SK-N-SH (cell line): Measurements from ENCODE around the gene SH3PXD2B.
A peak's percentile ranks its signal among the peaks of the same experiment; 100 is the strongest.

ENCODE experiments used
- CHD2 ChIP-seq: fragments of 150-350 bp; IDR thresholded peaks from 2 replicates; pipeline ENCODE4 v1.6.1; 2018; ENCODE audit warnings: low read length; ENCODE audit not compliant: partially characterized antibody
- EP300 ChIP-seq, 2 experiments: IDR thresholded peaks; 2 replicates each; pipeline versions ENCODE4 v1.4.0 to v1.6.1; 2012; ENCODE audit warnings: borderline replicate concordance in 1 of 2, low read depth in 1 of 2, low read length in 1 of 2
- FOXJ3 ChIP-seq: sonication (generic); formaldehyde crosslinking; IDR thresholded peaks from 2 replicates; pipeline ENCODE4 v1.5.1; 2020; ENCODE audit warnings: mild to moderate bottlenecking, missing genetic modification reagents
- FOXM1 ChIP-seq: IDR thresholded peaks from 2 replicates; pipeline ENCODE4 v1.4.0; 2012; ENCODE audit warnings: low read depth, mild to moderate bottlenecking
- GATA2 ChIP-seq: sonication (generic); formaldehyde crosslinking; IDR thresholded peaks from 2 replicates; pipeline ENCODE4 v1.5.0; 2020; ENCODE audit warnings: mild to moderate bottlenecking, missing genetic modification reagents
- MAX ChIP-seq: IDR thresholded peaks from 2 replicates; pipeline ENCODE4 v1.4.0; 2012; ENCODE audit warnings: low read depth
- POLR2AphosphoS5 ChIP-seq: IDR thresholded peaks from 2 replicates; pipeline ENCODE4 v1.6.1; 2012; ENCODE audit warnings: low read depth, low read length
- RAD21 ChIP-seq: IDR thresholded peaks from 2 replicates; pipeline ENCODE4 v1.6.1; 2012; ENCODE audit warnings: mild to moderate bottlenecking, low read length
- RFX5 ChIP-seq: IDR thresholded peaks from 2 replicates; pipeline ENCODE4 v1.6.1; 2012; ENCODE audit warnings: mild to moderate bottlenecking, improper control_type of control experiment, low read length
- SIN3A ChIP-seq: IDR thresholded peaks from 2 replicates; pipeline ENCODE4 v1.6.1; 2012; ENCODE audit warnings: low read depth, mild to moderate bottlenecking, low read length, moderate library complexity, borderline replicate concordance
- TEAD4 ChIP-seq: IDR thresholded peaks from 2 replicates; pipeline ENCODE4 v1.4.0; 2012; ENCODE audit warnings: mild to moderate bottlenecking, borderline replicate concordance; ENCODE audit not compliant: insufficient read depth
- TF ChIP-seq, protein P1 (sequence below): fragments of 200-600 bp; sonication (generic); IDR thresholded peaks from 2 replicates; pipeline ENCODE4 v1.6.1; 2017; ENCODE audit warnings: antibody characterized with exemption, mild to moderate bottlenecking, moderate library complexity
- TF ChIP-seq, protein P2 (sequence below): IDR thresholded peaks from 2 replicates; pipeline ENCODE4 v1.6.1; 2012; ENCODE audit warnings: mild to moderate bottlenecking, low read depth, low read length, moderate library complexity

GRCh38 chr5:172437445-172438318, 16.6 kb downstream of the SH3PXD2B start:
- peak; percentile 50; the same call in 1 of the 2 replicates for TF ChIP-seq SIN3A
- 0 out of 2 replicates have a peak, but pooled peaks have one; percentile 10 for TF ChIP-seq RAD21
- TF ChIP-seq, protein P1, sequence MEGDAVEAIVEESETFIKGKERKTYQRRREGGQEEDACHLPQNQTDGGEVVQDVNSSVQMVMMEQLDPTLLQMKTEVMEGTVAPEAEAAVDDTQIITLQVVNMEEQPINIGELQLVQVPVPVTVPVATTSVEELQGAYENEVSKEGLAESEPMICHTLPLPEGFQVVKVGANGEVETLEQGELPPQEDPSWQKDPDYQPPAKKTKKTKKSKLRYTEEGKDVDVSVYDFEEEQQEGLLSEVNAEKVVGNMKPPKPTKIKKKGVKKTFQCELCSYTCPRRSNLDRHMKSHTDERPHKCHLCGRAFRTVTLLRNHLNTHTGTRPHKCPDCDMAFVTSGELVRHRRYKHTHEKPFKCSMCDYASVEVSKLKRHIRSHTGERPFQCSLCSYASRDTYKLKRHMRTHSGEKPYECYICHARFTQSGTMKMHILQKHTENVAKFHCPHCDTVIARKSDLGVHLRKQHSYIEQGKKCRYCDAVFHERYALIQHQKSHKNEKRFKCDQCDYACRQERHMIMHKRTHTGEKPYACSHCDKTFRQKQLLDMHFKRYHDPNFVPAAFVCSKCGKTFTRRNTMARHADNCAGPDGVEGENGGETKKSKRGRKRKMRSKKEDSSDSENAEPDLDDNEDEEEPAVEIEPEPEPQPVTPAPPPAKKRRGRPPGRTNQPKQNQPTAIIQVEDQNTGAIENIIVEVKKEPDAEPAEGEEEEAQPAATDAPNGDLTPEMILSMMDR, result no peak
- TF ChIP-seq RFX5, result 0 out of 2 replicates have a peak, but pooled peaks have one; percentile 26
- TF ChIP-seq, protein P2, sequence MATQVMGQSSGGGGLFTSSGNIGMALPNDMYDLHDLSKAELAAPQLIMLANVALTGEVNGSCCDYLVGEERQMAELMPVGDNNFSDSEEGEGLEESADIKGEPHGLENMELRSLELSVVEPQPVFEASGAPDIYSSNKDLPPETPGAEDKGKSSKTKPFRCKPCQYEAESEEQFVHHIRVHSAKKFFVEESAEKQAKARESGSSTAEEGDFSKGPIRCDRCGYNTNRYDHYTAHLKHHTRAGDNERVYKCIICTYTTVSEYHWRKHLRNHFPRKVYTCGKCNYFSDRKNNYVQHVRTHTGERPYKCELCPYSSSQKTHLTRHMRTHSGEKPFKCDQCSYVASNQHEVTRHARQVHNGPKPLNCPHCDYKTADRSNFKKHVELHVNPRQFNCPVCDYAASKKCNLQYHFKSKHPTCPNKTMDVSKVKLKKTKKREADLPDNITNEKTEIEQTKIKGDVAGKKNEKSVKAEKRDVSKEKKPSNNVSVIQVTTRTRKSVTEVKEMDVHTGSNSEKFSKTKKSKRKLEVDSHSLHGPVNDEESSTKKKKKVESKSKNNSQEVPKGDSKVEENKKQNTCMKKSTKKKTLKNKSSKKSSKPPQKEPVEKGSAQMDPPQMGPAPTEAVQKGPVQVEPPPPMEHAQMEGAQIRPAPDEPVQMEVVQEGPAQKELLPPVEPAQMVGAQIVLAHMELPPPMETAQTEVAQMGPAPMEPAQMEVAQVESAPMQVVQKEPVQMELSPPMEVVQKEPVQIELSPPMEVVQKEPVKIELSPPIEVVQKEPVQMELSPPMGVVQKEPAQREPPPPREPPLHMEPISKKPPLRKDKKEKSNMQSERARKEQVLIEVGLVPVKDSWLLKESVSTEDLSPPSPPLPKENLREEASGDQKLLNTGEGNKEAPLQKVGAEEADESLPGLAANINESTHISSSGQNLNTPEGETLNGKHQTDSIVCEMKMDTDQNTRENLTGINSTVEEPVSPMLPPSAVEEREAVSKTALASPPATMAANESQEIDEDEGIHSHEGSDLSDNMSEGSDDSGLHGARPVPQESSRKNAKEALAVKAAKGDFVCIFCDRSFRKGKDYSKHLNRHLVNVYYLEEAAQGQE, result no peak
- TF ChIP-seq EP300 (IDR thresholded peaks at IDR 0.05; ENCODE audit: borderline replicate concordance in 1 of 2, low read depth in 1 of 2, low read length in 1 of 2), result peak in 1 of 2 experiments; percentile 75; a peak in 3 of 4 replicates
- TF ChIP-seq FOXM1, result no peak
- TF ChIP-seq CHD2, result peak; percentile 52
- no peak; the same call in 1 of the 2 replicates for TF ChIP-seq POLR2AphosphoS5
- TF ChIP-seq MAX, result peak; percentile 62
- 0 out of 2 replicates have a peak, but pooled peaks have one; percentile 23 for TF ChIP-seq FOXJ3 (CRISPR knock-in tag)
- TF ChIP-seq TEAD4, result no peak; the same call in 1 of the 2 replicates
- no peak for TF ChIP-seq GATA2 (CRISPR knock-in tag)
